Activated T-cell treated with anti-CD3 and anti-CD28 coated beads for 48 hours (primary cell): ENCODE data around the gene ZNF91.
"Not testable (repeated sequence)": the region's sequence is repeated elsewhere in the genome, so short reads cannot be mapped to it uniquely, and the experiment has no call there.

Experiments
- DNase-seq: peaks from one replicate; pipeline ENCODE4 v3.0.0-alpha.2; 2020; ENCODE audit warnings: low read depth

ZNF91 gene

DNA sequence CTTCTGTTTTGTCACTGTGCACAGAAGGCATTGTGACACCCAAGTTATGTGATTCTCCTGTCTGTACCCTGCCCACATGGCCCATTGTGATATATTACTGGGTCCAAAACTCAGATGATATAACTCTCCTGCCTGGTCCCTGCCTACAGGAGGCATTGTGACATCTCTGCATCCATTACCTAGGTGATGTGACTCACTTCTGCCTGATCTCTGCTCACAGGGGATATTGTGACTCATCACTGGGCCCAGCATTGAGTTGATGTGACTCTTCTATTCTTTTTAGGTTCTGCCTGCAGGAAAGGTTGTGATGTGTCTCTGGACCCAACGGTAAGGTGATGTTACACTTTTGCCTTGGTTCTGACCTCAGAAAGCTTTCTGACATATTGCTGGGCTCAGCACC is 77.1 kb downstream of the ZNF91 start:
- no peak for DNase-seq

DNA sequence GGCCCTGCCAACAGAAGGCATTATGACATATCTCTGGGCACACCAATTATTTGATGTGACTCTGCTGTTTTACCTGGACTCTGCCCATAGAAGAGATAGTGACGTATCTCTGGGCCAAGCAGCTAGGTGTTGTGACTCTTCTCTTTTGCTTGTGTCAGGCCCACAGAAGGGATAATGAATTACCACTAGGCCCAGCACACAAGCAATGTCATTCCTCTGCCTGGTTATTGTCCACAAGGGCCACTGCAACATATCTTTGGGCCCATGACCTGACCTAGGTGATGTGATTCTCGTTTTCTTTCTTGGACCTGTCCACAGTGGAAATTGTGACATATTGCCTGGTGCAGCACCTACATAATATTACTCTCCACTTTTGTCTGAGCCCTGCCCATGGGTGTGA is 80.0 kb downstream of the ZNF91 start:
- DNase-seq = no peak

DNA sequence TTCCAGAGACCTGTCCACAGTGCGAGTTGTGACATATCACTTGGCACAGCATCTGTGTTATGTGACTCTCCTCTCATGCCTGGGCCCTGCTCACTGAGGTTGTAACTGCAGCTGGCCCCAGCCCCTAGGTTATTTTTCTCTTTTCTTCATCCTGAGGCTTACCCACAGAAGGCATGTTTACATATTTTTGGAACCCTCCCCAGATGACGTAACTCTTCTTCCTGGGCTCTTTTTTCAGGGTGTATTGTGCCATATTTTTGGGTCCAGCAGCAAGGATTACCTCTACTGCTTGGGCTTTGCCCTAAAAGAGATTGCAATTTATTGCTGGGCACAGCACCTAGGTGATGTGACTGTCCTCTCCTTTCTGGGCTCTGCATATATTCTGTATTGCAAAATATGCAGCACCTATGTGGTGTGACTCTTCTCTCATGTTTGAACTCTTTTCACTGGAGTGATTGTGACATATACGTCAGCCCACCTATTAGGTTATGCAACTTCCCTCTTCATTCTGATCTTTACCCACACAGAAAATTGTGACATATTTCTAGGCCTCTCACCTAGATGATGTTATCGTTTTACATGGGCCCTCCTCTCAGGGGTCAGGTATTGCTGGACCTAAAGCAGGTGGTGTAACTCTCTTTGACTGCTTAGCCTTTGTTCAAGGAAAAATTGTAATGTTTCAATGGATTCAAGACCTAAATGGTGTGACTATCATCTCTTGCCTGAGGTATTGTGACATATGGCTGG is 80.6 kb downstream of the ZNF91 start:
- no peak for DNase-seq

DNA sequence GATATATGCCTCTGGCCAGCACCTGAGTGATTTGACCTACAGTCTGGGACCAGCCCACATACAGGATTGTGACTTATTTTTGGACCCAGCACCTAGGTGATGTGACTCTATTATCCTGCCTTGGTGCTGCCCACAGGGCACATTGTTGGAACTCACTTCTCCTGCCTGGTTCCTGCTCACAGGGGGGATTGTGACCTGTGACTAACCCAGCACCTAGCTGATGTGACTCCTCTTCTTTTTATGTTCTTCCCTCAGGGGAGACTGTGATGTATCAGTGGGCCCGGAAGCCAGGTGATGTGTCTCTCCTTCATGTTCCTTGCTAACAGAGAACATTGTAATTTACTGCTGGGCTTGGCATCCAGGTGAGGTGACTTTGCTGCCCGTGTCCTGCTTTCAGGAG is 82.1 kb downstream of the ZNF91 start:
- no peak for DNase-seq

DNA sequence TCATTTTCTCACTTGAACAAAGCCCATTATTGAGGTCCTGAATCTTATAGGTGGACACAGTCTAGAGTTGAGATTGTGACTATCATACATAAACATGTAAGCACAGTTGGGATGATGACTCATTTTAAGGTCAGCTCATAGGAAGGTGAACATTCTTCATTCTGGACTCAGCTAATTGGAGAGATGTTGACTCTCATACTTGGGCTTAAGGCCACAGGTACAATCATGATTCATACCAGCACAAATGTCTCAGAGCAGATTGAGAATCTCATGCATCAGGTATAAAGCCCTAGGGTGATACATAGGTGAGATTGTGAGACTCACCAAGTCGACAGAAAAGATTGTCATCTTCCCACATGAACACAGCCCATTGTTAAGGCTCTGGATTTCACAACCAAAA is 82.8 kb downstream of the ZNF91 start:
- no peak for DNase-seq

DNA sequence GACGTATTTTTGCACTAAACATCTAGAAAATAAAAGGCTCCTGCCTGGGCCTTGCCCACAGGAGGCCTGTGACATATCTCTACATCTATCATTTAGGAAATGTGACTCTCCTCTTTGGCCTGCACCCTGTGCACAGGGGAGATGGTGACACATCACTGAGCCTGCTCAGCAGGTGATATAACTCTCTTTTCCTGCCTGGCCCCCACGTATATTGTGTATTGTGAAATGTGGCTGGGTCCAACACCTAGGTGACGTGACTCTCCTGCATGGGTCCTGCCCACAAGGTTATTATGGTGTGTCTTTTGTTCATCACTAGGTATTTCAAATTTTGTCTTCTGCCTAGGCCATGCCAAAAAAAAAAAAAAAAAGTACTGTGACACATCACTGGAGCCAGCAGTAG is 83.7 kb downstream of the ZNF91 start:
- no peak for DNase-seq

DNA sequence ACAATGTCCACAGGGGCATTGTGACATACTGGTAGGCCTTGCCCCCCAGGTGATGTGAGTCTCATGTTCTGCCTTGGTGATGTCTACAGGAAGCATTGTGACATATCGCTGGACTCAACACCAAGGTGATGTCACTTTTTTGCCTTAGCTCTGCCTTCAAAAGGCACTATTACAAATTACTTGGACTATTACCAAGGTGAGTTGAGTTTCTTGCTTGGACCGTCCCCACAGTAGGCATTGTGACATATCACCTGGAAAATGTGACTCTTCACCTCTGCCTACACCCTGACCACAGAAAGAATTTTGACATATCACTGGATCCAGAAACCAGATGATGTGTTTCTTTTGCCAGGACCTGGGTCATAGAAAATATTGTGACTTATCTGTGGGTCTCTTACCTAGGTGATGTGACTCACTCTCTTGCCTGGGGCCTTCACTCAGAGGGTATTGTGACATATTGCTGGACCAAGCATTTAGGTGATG is 84.5 kb downstream of the ZNF91 start:
- DNase-seq = no peak

DNA sequence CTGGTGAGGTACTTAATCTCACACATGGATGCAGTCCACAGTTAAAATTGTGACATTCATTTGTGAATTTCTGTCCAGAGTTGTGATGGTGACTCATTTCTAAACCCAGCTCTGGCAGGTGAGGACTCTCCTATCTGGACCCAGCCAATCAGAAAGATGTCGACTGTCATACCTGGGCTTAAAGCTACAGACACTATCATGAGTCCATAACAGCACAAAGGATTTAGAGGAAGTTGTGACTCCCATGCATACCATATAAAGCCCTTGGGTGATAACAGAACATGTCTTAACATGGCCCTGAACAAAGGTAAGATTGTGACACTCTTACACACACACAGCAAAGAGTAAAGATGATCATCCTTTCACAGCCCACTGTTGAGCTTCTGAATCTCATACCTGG is 85.3 kb downstream of the ZNF91 start:
- no peak for DNase-seq

DNA sequence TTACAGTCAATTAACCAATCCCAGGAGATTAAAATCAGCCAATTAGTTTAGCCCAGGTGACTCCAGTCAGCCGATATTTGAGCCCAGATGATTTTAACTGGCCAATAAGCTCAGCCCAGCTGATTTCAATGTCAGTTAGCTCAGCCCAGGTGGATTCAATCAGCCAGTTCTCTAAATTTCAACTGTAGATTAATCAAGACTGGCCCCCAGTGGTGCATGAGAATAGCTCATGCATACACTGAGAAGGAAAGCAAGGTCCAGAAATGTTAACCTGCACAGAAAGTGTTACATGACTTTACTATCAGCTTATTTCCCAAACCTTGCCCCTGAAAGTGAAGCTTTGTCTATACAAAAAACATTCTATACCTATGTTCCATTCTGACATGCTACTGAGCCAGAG is 89.7 kb downstream of the ZNF91 start:
- DNase-seq = no peak

DNA sequence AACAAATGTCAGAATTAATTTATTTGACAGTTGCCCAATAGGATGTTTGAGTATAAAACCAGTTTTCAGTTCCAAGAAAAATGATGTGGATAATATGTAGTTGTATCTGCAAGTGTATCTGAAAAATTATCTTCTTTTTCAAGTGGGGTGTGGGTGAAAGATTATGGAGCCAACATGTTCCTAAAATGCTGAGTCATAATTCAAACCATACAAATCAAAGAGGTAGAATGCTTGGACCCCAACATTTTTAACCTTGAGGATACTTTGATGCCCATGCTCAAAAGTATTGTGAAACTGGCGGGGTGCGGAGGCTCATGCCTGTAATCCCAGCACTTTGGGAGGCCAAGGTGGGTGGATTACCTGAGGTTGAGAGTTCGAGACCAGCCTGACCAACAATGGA is 91.0 kb downstream of the ZNF91 start:
- no peak for DNase-seq

DNA sequence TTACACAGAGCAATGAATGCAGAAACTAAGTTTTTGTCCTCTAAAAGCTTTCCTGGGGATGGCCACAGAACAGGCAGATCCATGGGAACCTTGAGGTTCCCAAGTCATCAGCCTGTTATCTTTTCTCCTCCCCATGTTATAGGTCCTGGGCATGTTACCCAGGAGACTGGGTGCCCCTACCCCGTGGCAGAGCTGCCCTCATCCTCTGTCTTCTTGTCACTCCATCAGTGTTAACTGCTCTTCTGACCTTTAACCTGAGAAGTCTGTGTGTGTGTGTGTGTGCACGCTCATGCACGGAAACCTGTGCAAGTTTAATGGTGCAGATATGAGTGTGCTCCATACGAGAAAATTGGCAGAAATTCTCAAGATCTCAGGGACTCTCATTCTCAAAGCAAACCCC is 101.1 kb downstream of the ZNF91 start:
- no peak for DNase-seq

DNA sequence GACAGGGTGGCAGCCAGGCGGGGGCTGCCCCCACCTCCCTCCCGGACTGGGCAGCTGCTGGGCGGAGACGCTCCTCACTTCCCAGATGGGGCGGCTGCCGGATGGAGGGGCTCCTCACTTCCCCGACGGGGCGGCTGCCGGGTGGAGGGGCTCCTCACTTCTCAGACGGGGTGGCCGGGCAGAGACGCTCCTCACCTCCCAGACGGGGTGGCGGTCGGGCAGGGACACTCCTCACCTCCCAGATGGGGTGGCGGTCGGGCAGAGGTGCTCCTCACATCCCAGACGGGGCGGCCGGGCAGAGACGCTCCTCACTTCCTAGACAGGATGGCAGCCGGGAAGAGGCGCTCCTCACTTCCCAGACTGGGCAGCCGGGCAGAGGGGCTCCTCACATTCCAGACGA is 105.3 kb downstream of the ZNF91 start:
- DNase-seq = not testable (repeated sequence)
